Measurements from ENCODE around the gene BCKDK. TPM values are rescaled to one million over a fixed set of nuclear protein-coding genes. Genes with fewer than 3 reads are reported as not detected.

The BCKDK gene
- total and polyA plus RNA-seq, 2 of the 13 experiments (the other 11 are each of a cell fraction or from before 2014, with no cell fraction given), result 24.9 to 42.6 TPM

GRCh38 chr16:31113121-31114120 lies 5.2 kb downstream of the BCKDK start (continued):
- TF ChIP-seq AKNA (CRISPR knock-in tag; IDR thresholded peaks at IDR 0.05; ENCODE audit: borderline replicate concordance) (no peak), DDIT3 (CRISPR knock-in tag; IDR thresholded peaks at IDR 0.05) (no peak), ZNF510 (CRISPR knock-in tag; IDR thresholded peaks at IDR 0.05; ENCODE audit: low read depth) (no peak), TFDP1 (CRISPR knock-in tag; IDR thresholded peaks at IDR 0.05; ENCODE audit: borderline replicate concordance) (no peak), CHD4 (IDR thresholded peaks at IDR 0.05; ENCODE audit: borderline replicate concordance, low read length) (no peak), ASH2L (IDR thresholded peaks at IDR 0.05; ENCODE audit: insufficient read length, low read depth, low read length) (no peak), MBNL3 (CRISPR knock-in tag; conservative IDR thresholded peaks at IDR 0.05) (no peak), THAP7 (CRISPR knock-in tag; IDR thresholded peaks at IDR 0.05) (no peak), PRMT3 (CRISPR knock-in tag; IDR thresholded peaks at IDR 0.05; ENCODE audit: borderline replicate concordance, low read depth) (0 out of 2 replicates have a peak, but pooled peaks have one; percentile 42), TBX2 (CRISPR knock-in tag; IDR thresholded peaks at IDR 0.05; ENCODE audit: borderline replicate concordance) (0 out of 2 replicates have a peak, but pooled peaks have one; percentile 5), TAF1 (CRISPR knock-in tag; IDR thresholded peaks at IDR 0.05) (0 out of 2 replicates have a peak, but pooled peaks have one; percentile 11), RBFOX2 (IDR thresholded peaks at IDR 0.05; ENCODE audit: low read depth, low read length) (peak; percentile 22; the same call in 1 of the 2 replicates), HOXA3 (CRISPR knock-in tag; IDR thresholded peaks at IDR 0.05) (no peak), SMAD1 (CRISPR knock-in tag; IDR thresholded peaks at IDR 0.05; ENCODE audit: borderline replicate concordance, low read depth) (no peak)
- TF ChIP-seq, protein P1, sequence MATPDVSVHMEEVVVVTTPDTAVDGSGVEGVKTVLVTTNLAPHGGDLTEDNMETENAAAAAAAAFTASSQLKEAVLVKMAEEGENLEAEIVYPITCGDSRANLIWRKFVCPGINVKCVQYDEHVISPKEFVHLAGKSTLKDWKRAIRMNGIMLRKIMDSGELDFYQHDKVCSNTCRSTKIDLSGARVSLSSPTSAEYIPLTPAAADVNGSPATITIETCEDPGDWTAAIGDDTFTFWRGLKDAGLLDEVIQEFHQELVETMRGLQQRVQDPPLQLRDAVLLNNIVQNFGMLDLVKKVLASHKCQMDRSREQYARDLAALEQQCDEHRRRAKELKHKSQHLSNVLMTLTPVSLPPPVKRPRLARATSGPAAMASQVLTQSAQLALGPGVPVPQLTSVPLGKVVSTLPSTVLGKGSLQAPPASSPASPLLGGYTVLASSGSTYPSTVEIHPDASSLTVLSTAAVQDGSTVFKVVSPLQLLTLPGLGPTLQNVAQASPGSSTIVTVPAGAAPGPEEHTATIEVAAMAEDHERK (CRISPR knock-in tag; IDR thresholded peaks at IDR 0.05; ENCODE audit: low read depth), result no peak
- TF ChIP-seq, protein P2, sequence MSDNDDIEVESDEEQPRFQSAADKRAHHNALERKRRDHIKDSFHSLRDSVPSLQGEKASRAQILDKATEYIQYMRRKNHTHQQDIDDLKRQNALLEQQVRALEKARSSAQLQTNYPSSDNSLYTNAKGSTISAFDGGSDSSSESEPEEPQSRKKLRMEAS (IDR thresholded peaks at IDR 0.05), result no peak
- TF ChIP-seq, protein P3, sequence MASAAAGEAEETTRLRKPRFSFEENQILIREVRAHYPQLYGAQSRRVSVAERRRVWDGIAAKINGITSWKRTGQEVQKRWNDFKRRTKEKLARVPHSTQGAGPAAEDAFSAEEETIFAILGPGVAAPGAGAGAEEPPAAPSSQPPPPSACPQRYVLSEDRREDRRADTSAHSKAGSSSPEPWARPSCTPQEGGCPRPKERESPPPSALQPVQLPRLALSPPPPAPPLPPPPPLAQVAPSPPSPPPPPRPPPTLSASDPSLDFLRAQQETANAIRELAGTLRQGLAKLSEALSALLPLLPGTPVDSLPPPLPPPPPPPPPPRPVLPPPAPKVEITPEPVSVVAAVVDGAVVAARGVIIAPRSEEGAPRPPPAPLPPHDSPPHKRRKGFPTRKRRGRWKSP (CRISPR knock-in tag; IDR thresholded peaks at IDR 0.05), result no peak
